C4-2B (cell line): ENCODE measurements around the gene DNAAF9.

ENCODE experiments used
- H3K27ac ChIP-seq: fragments of 450-650 bp; 2 replicates; pipeline ENCODE4 v1.5.1; 2017
- CTCF ChIP-seq: fragments of 450-650 bp; conservative IDR thresholded peaks from 2 replicates; pipeline ENCODE4 v1.5.1; 2017; ENCODE audit warnings: mild to moderate bottlenecking
- ZFX ChIP-seq: fragments of 450-650 bp; IDR thresholded peaks from 2 replicates; pipeline ENCODE4 v1.6.1; 2017

DNAAF9 gene

GRCh38 chr20:3409417-3409816 lies 1.9 kb upstream of the DNAAF9 start:
- TF ChIP-seq ZFX (no peak), CTCF (no peak)
- H3K27ac ChIP-seq: no peak overlapping the region

DNA sequence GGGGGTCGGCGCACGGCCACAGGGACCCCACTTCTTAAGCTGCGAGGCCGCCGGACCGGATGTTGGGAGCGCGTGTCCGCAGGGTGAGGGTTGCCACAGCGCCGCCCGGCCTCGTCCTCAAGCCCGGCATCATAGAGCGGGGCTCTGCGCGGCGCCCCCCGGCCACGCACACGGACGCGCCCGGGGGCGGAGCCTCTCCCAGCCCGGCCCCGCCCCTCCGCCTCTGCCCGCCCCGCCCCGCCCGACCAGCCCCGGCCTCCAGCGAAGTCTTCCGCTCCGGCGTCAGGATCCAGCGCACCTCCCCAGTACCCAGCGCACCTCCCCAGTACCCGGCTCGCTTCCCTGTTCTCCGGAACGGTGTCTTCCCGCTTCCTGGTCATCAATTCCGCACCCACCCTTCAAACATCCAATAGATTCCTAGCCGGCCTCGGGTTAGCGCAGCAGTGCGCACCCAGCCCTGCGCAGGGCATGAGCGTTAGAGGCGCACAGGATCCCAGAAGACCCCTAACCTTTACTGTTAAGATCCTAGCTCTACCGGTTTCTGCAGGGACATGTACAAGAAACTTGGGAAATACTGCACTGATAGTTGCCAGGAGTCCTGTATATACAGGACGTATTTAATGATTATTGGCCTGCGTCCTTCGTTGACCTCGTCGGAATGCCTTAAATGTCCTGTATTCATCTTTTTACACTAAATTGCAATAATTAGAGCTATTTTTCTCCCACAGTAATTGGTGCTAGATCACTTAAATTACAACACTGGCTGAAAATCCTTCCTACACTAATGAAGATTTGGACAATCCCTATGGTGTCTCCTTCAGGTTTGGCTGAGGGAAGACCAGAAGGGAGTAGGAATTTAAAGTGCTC lies 535 bp upstream of the DNAAF9 start:
- peak overlapping the region; percentile 11; the same call in 1 of the 2 replicates for H3K27ac ChIP-seq
- TF ChIP-seq CTCF (0 out of 2 replicates have a peak, but pooled peaks have one; percentile 6), ZFX (no peak)

- TF ChIP-seq CTCF (no peak), ZFX (no peak)
- no peak overlapping the region for H3K27ac ChIP-seq
Measured at GRCh38 chr20:3406481-3407039, 909 bp downstream of the DNAAF9 start.

- no peak overlapping the region for H3K27ac ChIP-seq
- TF ChIP-seq ZFX: no peak
- no peak for TF ChIP-seq CTCF
Measured at GRCh38 chr20:3405696-3406358, 1.6 kb downstream of the DNAAF9 start.

DNA sequence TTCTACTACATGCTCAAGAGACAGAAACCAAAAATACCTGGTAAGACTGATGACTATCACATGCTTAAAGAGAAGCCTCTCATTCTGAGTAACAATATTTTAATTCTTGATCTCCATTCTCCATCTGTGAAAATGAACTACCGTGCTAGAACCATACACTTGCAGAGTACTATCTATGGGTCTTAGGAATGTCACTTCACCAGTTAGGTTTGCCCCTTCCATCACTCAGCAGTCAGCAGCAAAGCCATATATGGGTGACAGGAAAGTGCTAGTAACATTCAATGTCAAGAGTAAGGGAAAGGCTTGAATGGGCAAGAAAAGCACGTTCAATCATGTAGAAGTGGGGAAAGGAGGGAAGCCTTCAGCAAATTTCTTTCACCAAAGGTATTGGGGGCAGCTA lies 2.3 kb downstream of the DNAAF9 start:
- TF ChIP-seq CTCF (no peak), ZFX (no peak)
- no peak overlapping the region for H3K27ac ChIP-seq

DNA sequence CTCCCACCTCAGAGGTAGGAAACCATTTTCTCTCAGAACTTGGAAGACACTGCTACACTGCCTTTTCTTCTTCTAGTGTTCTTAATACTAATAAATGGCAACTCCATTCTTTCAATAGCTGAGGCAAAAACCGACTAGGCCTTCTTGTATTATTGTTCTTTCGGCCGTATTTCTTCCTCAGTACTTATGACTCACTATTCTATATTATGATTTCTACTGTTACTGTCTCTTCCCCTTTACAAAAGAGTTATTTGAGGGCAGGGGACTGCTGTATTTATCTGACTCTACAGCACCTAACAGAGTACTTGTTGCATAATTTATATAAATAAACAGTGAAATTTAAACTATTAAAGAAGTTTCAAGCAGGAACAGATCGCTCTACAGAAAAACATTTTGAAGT lies 3.1 kb downstream of the DNAAF9 start:
- TF ChIP-seq ZFX (no peak), CTCF (no peak)
- no peak overlapping the region for H3K27ac ChIP-seq

GRCh38 chr20:3403741-3404140 lies 3.7 kb downstream of the DNAAF9 start:
- no peak for TF ChIP-seq CTCF
- TF ChIP-seq ZFX: no peak
- no peak overlapping the region for H3K27ac ChIP-seq
